PC-9 (cell line): ENCODE data around the gene MST1.

Experiments used
- EZH2 ChIP-seq: fragments of 200-600 bp; sonication (generic); IDR thresholded peaks from 2 replicates; pipeline ENCODE4 v1.8.0; 2017; ENCODE audit warnings: antibody characterized with exemption, low read depth
- TF ChIP-seq, protein P1 (sequence below): fragments of 200-600 bp; sonication (generic); conservative IDR thresholded peaks from 2 replicates; pipeline ENCODE4 v1.6.1; 2017; ENCODE audit warnings: mixed run types, antibody characterized with exemption, mild to moderate bottlenecking, moderate library complexity

DNA sequence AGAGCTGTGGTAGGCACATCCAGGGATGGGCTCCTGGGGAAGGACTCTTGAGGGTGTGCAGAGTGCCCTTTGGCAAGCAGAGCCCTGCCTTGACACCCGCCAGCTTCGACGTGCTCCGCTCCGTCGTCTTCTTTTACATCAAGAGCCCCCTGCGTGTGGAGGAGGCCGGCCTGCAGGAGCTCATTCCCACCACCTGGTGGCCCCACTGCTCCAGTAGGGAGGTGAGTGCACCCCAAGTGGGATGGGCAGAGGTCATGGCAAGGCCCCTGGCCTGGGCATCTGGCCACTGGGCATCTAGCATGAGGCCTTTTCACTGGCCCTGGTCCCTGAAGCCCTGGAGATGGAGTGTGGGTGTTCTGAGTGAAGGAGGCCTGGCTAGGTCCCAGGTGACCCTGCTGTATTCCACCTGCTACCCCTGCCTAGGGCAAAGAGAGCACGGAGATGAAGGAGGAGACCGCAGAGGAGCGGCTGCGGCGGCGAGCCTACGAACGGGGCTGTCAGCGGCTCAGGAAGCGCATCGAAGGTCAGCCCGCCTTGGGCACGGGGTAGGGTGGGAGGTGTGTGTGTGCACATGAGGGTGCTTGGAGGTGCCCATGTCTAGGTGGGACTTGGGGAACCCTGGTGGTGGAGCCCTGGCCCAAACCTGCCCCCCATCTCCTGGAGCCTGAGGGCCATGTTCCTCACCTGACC lies 12.3 kb upstream of the MST1 start:
- TF ChIP-seq, protein P1, sequence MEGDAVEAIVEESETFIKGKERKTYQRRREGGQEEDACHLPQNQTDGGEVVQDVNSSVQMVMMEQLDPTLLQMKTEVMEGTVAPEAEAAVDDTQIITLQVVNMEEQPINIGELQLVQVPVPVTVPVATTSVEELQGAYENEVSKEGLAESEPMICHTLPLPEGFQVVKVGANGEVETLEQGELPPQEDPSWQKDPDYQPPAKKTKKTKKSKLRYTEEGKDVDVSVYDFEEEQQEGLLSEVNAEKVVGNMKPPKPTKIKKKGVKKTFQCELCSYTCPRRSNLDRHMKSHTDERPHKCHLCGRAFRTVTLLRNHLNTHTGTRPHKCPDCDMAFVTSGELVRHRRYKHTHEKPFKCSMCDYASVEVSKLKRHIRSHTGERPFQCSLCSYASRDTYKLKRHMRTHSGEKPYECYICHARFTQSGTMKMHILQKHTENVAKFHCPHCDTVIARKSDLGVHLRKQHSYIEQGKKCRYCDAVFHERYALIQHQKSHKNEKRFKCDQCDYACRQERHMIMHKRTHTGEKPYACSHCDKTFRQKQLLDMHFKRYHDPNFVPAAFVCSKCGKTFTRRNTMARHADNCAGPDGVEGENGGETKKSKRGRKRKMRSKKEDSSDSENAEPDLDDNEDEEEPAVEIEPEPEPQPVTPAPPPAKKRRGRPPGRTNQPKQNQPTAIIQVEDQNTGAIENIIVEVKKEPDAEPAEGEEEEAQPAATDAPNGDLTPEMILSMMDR, result peak; percentile 52
- no peak for TF ChIP-seq EZH2
